ENCODE results near the gene FBXO3. TPM values are rescaled to one million over a fixed set of nuclear protein-coding genes. Genes with fewer than 3 reads are reported as not detected.
"Not testable (repeated sequence)": the region's sequence is repeated elsewhere in the genome, so short reads cannot be mapped to it uniquely, and the experiment has no call there.

FBXO3 gene
- total RNA-seq, 4 donors from 2014 or later, result 25.6 to 42.9 (median 27.8) TPM

GRCh38 chr11:33802194-33802950 lies 28.1 kb upstream of the FBXO3 start:
- TF ChIP-seq CTCF (IDR thresholded peaks at IDR 0.05), result no peak
- no peak for TF ChIP-seq POLR2A (IDR thresholded peaks at IDR 0.05)

GRCh38 chr11:33801821-33802193 lies 27.5 kb upstream of the FBXO3 start:
- no peak for DNase-seq
- Histone ChIP-seq H3K4me1 (peaks cover 0 to 5% (median 0%) of the 10 kb centered on the region in 4 donors), H3K4me3 (no peak overlapping the region), H3K27ac (no peak overlapping the region), H3K9me3 (no peaks in the 10 kb centered on the region), H3K36me3 (no peaks in the 10 kb centered on the region), H3K27me3 (peaks cover 0 to 12% of the 10 kb centered on the region in 2 donors)
- TF ChIP-seq POLR2A (IDR thresholded peaks at IDR 0.05) (no peak), CTCF (IDR thresholded peaks at IDR 0.05) (no peak)

More at GRCh38 chr11:33802194-33802950, 28.1 kb upstream of the FBXO3 start:
- peaks cover 0 to 5% (median 0%) of the 10 kb centered on the region in 4 donors for H3K4me1 ChIP-seq
- DNase-seq, result no peak
- no peaks in the 10 kb centered on the region for H3K9me3 ChIP-seq
- peaks cover 0 to 12% of the 10 kb centered on the region in 2 donors for H3K27me3 ChIP-seq
- H3K4me3 ChIP-seq, result peak overlapping the region in 2 of 4 donors; percentile 3 to 23
- H3K36me3 ChIP-seq, result no peaks in the 10 kb centered on the region
- no peak overlapping the region for H3K27ac ChIP-seq

DNA sequence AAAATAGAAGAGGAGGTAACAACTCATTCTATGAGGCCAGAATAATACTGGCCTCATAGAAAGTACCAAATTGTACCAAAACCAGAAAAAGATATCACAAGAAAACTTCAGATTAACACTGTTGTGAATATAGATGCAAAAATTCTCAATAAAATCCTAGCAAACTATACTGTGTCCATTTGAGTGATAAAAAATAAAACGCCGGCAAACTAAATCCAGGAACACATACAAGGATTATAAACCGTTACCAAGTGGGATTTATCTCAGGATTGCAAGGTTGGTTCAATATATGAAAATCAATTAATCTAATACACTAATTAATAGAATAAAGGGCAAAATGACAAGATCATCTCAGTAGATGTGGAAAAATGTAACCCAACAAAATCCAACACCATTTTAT lies 23.6 kb upstream of the FBXO3 start:
- TF ChIP-seq CTCF (IDR thresholded peaks at IDR 0.05), result no peak
- TF ChIP-seq POLR2A (IDR thresholded peaks at IDR 0.05), result no peak
- H3K9me3 ChIP-seq, result no peaks in the 10 kb centered on the region
- no peak overlapping the region for H3K4me3 ChIP-seq
- no peak for DNase-seq
- no peaks in the 10 kb centered on the region for H3K36me3 ChIP-seq
- no peak overlapping the region for H3K27ac ChIP-seq
- H3K4me1 ChIP-seq, result peaks cover 0 to 5% (median 0%) of the 10 kb centered on the region in 4 donors
- H3K27me3 ChIP-seq, result peaks cover 0 to 9% of the 10 kb centered on the region in 2 donors

DNA sequence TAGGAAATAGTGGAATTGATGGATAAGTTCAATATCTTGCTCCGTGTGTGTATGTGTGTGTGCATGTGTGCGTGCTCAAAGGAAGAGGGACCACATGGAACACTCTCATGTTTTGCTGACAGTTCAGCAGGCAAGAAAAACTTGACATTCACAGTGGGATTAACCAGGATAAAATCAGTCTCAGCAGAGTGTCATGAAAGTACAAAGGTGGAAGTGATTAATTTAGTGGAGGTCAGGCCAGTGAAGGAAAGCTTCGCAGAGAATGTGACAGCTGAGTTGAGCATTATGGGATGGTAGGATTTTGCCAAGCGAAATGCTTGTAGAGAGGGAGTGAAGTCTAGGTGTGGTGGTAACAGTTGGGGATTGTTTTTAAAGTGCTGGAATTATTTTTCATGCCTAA lies 15.7 kb upstream of the FBXO3 start:
- DNase-seq, result no peak
- Histone ChIP-seq H3K9me3 (no peaks in the 10 kb centered on the region), H3K27ac (no peak overlapping the region), H3K36me3 (no peaks in the 10 kb centered on the region), H3K4me3 (no peak overlapping the region), H3K27me3 (no peaks in the 10 kb centered on the region), H3K4me1 (no peaks in the 10 kb centered on the region)
- TF ChIP-seq POLR2A (IDR thresholded peaks at IDR 0.05) (no peak), CTCF (IDR thresholded peaks at IDR 0.05) (no peak)

- H3K36me3 ChIP-seq, DNase-seq, H3K4me3 ChIP-seq, H3K27ac ChIP-seq, H3K9me3 ChIP-seq, H3K27me3 ChIP-seq, H3K4me1 ChIP-seq: not testable (repeated sequence)
These were observed 13.8 kb upstream of the FBXO3 start for GRCh38 chr11:33788095-33788494.

GRCh38 chr11:33787076-33787475 lies 12.8 kb upstream of the FBXO3 start:
- Histone ChIP-seq H3K4me3 (no peak overlapping the region), H3K27ac (no peak overlapping the region), H3K9me3 (no peaks in the 10 kb centered on the region), H3K27me3 (no peaks in the 10 kb centered on the region), H3K36me3 (no peaks in the 10 kb centered on the region), H3K4me1 (no peaks in the 10 kb centered on the region)
- no peak for TF ChIP-seq CTCF (IDR thresholded peaks at IDR 0.05)
- no peak for TF ChIP-seq POLR2A (IDR thresholded peaks at IDR 0.05)
- DNase-seq, result no peak

Data from Peyer's patch (tissue), 4 donors.